Kidney epithelial cell (primary cell): ENCODE results near the gene HYAL2. TPM values are rescaled to one million over a fixed set of nuclear protein-coding genes. Genes with fewer than 3 reads are reported as not detected.
A peak's percentile ranks its signal among the peaks of the same experiment; 100 is the strongest.

Experiments used
- DNase-seq: peaks from one replicate; pipeline ENCODE4 v3.0.0-alpha.2; 2010; ENCODE audit warnings: low read depth
- H3K27me3 ChIP-seq: 2 replicates; pipeline ENCODE4 v1.6.0; 2011; ENCODE audit warnings: low read length; ENCODE audit not compliant: control insufficient read depth, insufficient read depth
- H3K36me3 ChIP-seq: 2 replicates; pipeline ENCODE4 v1.5.1; 2011; ENCODE audit warnings: low read length; ENCODE audit not compliant: control insufficient read depth, insufficient read depth
- H3K4me3 ChIP-seq: 2 replicates; pipeline ENCODE4 v1.5.1; 2011; ENCODE audit warnings: low read depth, mild to moderate bottlenecking, control low read depth, low read length
- total RNA-seq: library from RNA; depleted of rRNA; stranded (reverse); fragments of >200 nt; gene quantifications from 2 replicates; pipeline ENCODE4 v1.2.3, GENCODE V29; 2015
- TF ChIP-seq, protein P1 (sequence below): IDR thresholded peaks from 2 replicates; pipeline ENCODE4 v1.5.1; 2011; ENCODE audit warnings: mild to moderate bottlenecking, moderate library complexity, low read length, control low read depth, inconsistent platforms; ENCODE audit not compliant: insufficient read depth, poor library complexity, severe bottlenecking

HYAL2 gene
- total RNA-seq, 1 donor from 2014 or later, result 89.3 TPM

DNA sequence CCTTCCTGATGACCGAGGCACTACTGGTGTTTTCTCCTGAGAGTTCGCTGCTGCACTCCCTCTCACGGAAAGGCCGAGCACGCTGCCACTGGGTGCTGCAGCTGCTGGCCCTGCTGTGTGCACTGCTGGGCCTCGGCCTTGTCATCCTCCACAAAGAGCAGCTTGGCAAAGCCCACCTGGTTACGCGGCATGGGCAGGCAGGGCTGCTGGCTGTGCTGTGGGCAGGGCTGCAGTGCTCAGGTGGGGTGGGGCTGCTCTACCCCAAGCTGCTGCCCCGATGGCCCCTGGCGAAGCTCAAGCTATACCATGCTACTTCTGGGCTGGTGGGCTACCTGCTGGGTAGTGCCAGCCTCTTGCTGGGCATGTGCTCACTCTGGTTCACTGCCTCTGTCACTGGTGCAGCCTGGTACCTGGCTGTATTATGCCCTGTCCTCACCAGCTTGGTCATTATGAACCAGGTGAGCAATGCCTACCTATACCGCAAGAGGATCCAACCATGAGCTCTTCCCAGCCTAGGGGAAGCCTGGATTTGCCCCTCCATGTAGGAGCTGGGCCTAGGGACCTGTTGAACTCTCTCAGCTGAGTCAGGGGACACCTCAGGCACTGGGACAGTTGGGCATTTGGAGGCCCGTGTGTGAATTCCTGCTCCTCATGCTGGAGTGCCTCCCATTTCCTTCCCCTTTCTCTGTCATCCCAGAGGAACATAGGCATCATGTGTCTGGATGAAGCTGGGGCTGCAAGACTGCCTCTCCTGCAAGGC is 30.9 kb upstream of the HYAL2 start:
- H3K4me3 ChIP-seq, result no peak overlapping the region
- DNase-seq, result no peak
- TF ChIP-seq, protein P1, sequence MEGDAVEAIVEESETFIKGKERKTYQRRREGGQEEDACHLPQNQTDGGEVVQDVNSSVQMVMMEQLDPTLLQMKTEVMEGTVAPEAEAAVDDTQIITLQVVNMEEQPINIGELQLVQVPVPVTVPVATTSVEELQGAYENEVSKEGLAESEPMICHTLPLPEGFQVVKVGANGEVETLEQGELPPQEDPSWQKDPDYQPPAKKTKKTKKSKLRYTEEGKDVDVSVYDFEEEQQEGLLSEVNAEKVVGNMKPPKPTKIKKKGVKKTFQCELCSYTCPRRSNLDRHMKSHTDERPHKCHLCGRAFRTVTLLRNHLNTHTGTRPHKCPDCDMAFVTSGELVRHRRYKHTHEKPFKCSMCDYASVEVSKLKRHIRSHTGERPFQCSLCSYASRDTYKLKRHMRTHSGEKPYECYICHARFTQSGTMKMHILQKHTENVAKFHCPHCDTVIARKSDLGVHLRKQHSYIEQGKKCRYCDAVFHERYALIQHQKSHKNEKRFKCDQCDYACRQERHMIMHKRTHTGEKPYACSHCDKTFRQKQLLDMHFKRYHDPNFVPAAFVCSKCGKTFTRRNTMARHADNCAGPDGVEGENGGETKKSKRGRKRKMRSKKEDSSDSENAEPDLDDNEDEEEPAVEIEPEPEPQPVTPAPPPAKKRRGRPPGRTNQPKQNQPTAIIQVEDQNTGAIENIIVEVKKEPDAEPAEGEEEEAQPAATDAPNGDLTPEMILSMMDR, result no peak
- H3K36me3 ChIP-seq, result peaks cover 2% of the 10 kb centered on the region
- no peaks in the 10 kb centered on the region for H3K27me3 ChIP-seq

DNA sequence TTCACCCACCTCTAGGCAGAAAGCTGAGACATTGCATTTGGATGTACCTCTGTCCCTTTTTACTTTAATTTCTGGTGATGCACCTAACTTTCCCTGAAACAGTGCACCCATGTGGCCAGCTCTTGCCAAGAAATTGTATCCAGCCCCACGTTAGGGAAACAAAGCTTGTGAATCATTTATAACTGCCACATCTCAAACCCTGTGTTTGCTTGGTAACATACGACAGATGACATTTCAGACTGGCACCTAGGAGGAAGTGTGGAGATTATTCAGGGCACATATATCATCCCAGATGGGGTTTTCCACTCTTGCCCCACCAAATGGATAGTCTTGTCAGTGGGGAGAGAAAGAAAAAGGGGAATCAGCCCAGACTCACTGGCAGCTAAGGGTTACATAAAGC is 30.2 kb upstream of the HYAL2 start:
- TF ChIP-seq, protein P1, result peak; percentile 32
- H3K4me3 ChIP-seq, result no peak overlapping the region
- DNase-seq, result no peak
- peaks cover 2% of the 10 kb centered on the region for H3K36me3 ChIP-seq
- H3K27me3 ChIP-seq, result no peaks in the 10 kb centered on the region

DNA sequence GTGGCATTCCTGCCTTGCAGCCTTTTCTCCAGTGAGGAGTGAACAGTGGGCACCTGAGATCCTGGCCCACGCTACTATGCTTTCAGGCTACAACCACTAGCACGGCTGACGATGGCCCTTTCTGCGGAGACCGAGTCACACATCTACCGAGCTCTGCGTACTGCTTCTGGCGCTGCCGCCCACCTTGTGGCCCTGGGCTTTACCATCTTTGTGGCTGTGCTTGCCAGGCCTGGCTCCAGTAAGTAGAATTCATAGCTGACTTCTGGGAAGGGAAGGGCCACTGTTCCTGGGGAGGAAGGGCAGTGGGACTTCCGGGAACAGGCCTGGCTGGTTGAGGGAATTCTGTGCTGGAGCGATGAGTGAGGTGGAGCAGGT is 28.8 kb upstream of the HYAL2 start:
- peak overlapping the region; percentile 78 for H3K4me3 ChIP-seq
- TF ChIP-seq, protein P1, result no peak
- no peaks in the 10 kb centered on the region for H3K27me3 ChIP-seq
- H3K36me3 ChIP-seq, result peaks cover 1% of the 10 kb centered on the region
- no peak for DNase-seq

DNA sequence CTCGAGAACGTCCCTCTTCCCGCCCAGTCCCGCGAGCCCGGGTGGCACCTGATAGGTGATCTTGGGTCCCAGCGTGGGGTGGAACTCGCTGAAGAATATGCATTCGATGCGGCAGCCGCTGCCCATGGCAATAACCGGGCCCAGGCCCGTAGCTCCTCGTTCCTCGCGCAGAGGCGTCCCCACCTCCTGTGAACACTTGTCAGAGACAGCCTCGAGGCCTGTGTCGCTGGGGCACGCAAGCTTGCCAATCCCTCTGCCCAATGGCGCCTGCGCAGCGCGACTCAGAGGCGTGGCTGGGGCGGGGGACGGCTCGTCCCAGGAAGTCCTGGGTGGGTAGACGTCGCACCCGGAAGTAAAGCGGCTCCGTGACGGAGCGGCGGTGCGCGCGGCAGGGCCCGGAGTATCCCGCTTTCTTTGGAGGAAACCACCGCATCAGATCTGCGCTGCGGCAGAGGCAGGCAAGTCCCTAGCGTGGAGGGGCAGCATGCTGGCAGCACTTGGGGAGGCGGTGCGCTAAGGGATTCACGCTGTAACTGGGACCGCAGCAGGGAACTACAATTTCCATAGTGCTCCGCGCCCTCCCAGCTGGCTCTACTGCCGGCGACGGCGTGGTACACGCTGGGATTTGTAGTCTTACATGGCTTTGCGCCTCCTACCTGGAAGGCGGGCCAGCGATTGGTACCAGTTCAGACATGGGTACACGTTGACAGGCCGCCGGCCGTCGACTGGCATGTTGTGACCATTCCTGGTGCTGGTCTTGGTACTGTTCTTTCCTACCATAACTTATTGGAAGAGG is 28.2 kb upstream of the HYAL2 start, which contains the start of the genes CYB561D2 and NPRL2:
CYB561D2 (plus strand) TSS at position 336 of the 796 bp plus-strand sequence. CDS start 572 bp downstream, outside the sequence.
NPRL2 (minus strand) TSS at position 249 of the 796 bp plus-strand sequence; CDS start at position 126, 123 bp downstream.
- H3K27me3 ChIP-seq, result no peaks in the 10 kb centered on the region
- DNase-seq, result peak; percentile 75
- peak within 1 kb of the TSS; percentile 78 for H3K4me3 ChIP-seq
- TF ChIP-seq, protein P1, result no peak
- peaks cover 1% of the 10 kb centered on the region for H3K36me3 ChIP-seq

DNA sequence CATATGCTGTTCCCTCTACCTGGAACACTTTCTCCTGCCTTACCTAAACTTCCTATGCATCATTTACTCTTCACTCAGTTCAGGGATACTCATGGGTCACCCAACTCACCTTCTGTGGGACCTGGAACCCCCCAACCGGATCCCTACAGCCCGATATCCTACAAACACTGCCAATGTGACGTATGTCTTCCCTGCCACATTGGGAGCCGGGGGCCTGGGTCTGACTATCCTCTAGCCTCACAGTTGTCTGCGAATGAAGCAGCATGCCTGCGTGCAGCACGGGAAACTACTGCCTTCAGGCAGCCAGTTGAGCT is 27.6 kb upstream of the HYAL2 start:
- DNase-seq, result no peak
- peaks cover 1% of the 10 kb centered on the region for H3K36me3 ChIP-seq
- TF ChIP-seq, protein P1, result no peak
- H3K4me3 ChIP-seq, result peak overlapping the region; percentile 78
- no peaks in the 10 kb centered on the region for H3K27me3 ChIP-seq
